Neural crest cell (in vitro differentiated cells): ENCODE measurements around the gene TCF20. TPM values are rescaled to one million over a fixed set of nuclear protein-coding genes. Genes with fewer than 3 reads are reported as not detected.

Experiments
- DNase-seq: peaks from one replicate; pipeline ENCODE4 v3.0.0; 2021; ENCODE audit warnings: low read depth, mixed read lengths, low spot score
- H3K27ac Mint-ChIP-seq: one replicate; pipeline ENCODE4 v1.8.0; 2021; ENCODE audit warnings: mild to moderate bottlenecking, mixed read lengths; ENCODE audit not compliant: unreplicated experiment
- H3K27me3 Mint-ChIP-seq: 2 replicates; pipeline ENCODE4 v1.8.0; 2021; ENCODE audit warnings: low read depth, mild to moderate bottlenecking, mixed read lengths
- H3K36me3 Mint-ChIP-seq: 2 replicates; pipeline ENCODE4 v1.8.0; 2021; ENCODE audit warnings: low read depth, mild to moderate bottlenecking, mixed read lengths
- H3K4me1 Mint-ChIP-seq: 2 replicates; pipeline ENCODE4 v1.8.0; 2021; ENCODE audit warnings: mixed read lengths
- H3K4me3 Mint-ChIP-seq: one replicate; pipeline ENCODE4 v1.8.0; 2021; ENCODE audit warnings: mild to moderate bottlenecking, mixed read lengths
- H3K9me3 Mint-ChIP-seq: 2 replicates; pipeline ENCODE4 v1.8.0; 2021; ENCODE audit warnings: mixed read lengths
- CTCF ChIP-seq: fragments of 200-600 bp; sonication (generic); conservative IDR thresholded peaks from 2 replicates; pipeline ENCODE4 v1.5.0; 2021; ENCODE audit warnings: antibody characterized with exemption, mild to moderate bottlenecking
- total RNA-seq: library from RNA; stranded (reverse); gene quantifications from 2 replicates; pipeline ENCODE4 v1.2.1, GENCODE V29; 2021

TCF20 gene
- total RNA-seq, 1 donor from 2014 or later = 67.5 TPM

GRCh38 chr22:42282943-42283277 lies 12.5 kb upstream of the TCF20 start:
- Mint-ChIP-seq H3K27ac (peak overlapping the region; percentile 98), H3K27me3 (peaks cover 57% of the 10 kb centered on the region), H3K4me1 (peaks cover 20% of the 10 kb centered on the region), H3K4me3 (peak overlapping the region; percentile 75), H3K36me3 (no peaks in the 10 kb centered on the region), H3K9me3 (no peaks in the 10 kb centered on the region)
- peak; percentile 49 for DNase-seq
- TF ChIP-seq CTCF = no peak

DNA sequence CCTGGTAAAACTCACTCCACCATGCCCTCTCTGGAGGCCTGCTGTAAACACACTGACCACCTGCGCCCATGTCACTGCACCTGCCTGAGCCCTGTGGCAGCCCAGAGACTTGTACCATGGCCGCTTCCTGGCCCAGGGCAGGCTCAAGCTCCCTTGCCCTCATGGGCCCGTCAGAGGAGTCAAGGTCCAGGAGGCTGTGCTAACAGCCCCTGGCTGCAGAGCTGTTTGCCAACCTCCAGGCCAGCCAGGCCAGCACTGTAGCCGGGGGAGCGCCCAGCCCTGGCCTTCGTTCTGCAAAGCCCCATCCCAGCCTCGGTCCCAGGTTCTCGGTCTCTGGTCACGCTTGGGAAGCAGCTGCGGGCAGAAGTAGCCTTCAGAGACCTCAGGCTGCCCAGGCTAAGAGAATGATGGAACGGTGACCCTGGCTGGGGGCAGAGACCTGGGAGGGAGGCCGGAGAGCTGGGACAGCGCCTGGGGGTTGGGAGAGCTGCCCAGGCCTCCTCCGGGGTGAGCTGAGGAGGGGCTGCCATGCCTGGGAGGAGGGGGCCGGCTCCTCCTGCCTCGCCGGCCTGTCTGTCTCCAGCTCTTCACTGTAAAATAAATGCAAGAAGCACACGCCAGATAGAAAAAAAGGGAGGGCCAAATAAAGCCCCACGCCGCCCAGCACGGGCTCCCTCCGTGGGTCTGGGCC lies 11.9 kb upstream of the TCF20 start:
- H3K4me3 Mint-ChIP-seq = peak overlapping the region; percentile 75
- no peak for DNase-seq
- H3K9me3 Mint-ChIP-seq = no peaks in the 10 kb centered on the region
- no peak for TF ChIP-seq CTCF
- H3K27ac Mint-ChIP-seq = peak overlapping the region; percentile 98
- peaks cover 53% of the 10 kb centered on the region for H3K27me3 Mint-ChIP-seq
- peaks cover 20% of the 10 kb centered on the region for H3K4me1 Mint-ChIP-seq
- H3K36me3 Mint-ChIP-seq = no peaks in the 10 kb centered on the region

DNA sequence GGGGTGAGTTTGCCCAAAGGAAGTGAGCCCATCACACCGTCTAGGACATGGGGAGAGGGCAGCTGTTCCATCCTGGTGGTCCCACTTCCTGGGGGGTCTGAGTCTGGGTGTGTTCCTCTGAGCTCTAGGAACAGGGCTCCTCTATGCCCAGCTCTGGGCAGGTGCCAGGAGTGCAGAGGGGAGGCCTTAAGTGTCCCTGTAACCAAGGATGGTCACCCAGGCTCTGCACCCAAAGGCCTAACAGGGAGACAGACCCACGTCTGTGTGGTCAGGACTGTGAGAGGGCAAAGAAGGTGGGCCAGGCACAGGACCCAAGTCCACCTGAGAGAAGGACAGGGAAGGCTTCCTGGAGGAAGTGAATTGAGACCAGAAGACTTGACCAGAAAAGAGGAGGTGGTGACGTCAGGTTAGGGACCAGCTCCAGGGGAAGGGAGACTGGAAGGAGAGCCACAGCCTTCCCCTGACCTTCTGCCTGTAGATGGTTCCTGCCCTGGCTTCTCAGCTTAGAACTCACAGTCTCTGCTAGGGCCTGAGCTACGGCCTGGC lies 11.3 kb upstream of the TCF20 start:
- Mint-ChIP-seq H3K4me3 (peak overlapping the region; percentile 44), H3K4me1 (peaks cover 26% of the 10 kb centered on the region), H3K27ac (no peak overlapping the region), H3K9me3 (no peaks in the 10 kb centered on the region), H3K36me3 (no peaks in the 10 kb centered on the region), H3K27me3 (peaks cover 53% of the 10 kb centered on the region)
- no peak for TF ChIP-seq CTCF
- no peak for DNase-seq

DNA sequence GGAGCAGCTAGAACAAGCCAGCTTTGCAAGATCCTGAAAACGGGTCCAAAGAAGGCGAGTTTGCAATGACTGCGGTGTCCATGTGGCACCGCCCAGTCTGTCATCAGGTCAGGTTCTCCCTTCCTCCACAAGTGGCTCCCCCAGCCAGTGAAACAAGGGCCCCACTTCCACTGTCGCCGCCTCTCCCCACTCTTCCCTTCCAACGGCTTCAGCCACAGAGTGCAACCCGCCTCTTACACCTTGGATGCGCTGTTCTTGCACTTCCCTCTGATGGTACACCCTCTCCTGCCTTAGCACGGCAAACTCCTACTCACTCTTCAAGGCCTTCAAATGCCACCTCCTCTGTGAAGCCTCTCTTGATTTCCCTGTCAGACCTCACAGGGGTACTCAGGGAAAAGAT lies 10.8 kb upstream of the TCF20 start:
- DNase-seq = no peak
- H3K4me3 Mint-ChIP-seq = peak overlapping the region; percentile 44
- H3K27ac Mint-ChIP-seq = no peak overlapping the region
- no peaks in the 10 kb centered on the region for H3K9me3 Mint-ChIP-seq
- H3K36me3 Mint-ChIP-seq = no peaks in the 10 kb centered on the region
- TF ChIP-seq CTCF = no peak
- peaks cover 27% of the 10 kb centered on the region for H3K4me1 Mint-ChIP-seq
- peaks cover 48% of the 10 kb centered on the region for H3K27me3 Mint-ChIP-seq

DNA sequence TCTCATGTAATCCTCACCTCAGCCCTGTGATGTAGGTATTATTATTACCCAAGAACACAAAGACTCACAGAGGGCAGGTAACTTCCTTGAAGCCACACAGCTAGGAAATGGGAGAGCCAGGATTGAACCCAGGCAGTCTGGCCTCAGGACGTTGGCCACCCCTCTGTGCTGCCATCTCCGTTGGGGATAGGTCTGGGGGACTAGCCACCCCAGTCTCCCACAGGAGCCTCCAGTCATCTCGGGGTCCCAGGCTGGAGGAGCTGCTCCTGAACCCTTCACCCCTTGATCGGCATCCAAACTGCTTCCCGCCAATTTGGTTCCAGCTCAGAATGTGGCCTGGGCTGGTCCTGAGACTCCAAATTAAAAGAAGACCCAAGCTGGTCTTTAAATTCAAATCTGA lies 10.4 kb upstream of the TCF20 start:
- peak overlapping the region; percentile 44 for H3K4me3 Mint-ChIP-seq
- peaks cover 31% of the 10 kb centered on the region for H3K4me1 Mint-ChIP-seq
- peaks cover 45% of the 10 kb centered on the region for H3K27me3 Mint-ChIP-seq

More for the DNA sequence above, 10.4 kb upstream of the TCF20 start:
- H3K9me3 Mint-ChIP-seq = no peaks in the 10 kb centered on the region
- H3K36me3 Mint-ChIP-seq = no peaks in the 10 kb centered on the region
- no peak for TF ChIP-seq CTCF
- H3K27ac Mint-ChIP-seq = no peak overlapping the region
- no peak for DNase-seq
